KMS-11 (cell line): ENCODE measurements around the gene SH3BP4.

Experiments
- H2AFZ ChIP-seq: fragments of 200-600 bp; sonication (generic); 2 replicates; pipeline ENCODE4 v1.6.1; 2016; ENCODE audit warnings: antibody characterized with exemption, mixed run types, low read depth
- H3K27ac ChIP-seq: fragments of 200-600 bp; sonication (generic); 2 replicates; pipeline ENCODE4 v1.6.1; 2016; ENCODE audit warnings: mild to moderate bottlenecking, mixed run types
- H3K27me3 ChIP-seq: fragments of 200-600 bp; sonication (generic); 2 replicates; pipeline ENCODE4 v1.6.1; 2017; ENCODE audit warnings: mild to moderate bottlenecking, low read depth, mixed run types, moderate library complexity; ENCODE audit not compliant: insufficient read depth
- H3K36me3 ChIP-seq: fragments of 200-600 bp; sonication (generic); 2 replicates; pipeline ENCODE4 v1.6.1; 2017; ENCODE audit warnings: mild to moderate bottlenecking, mixed run types; ENCODE audit not compliant: insufficient read depth
- H3K4me1 ChIP-seq: fragments of 200-600 bp; sonication (generic); 2 replicates; pipeline ENCODE4 v1.6.1; 2016; ENCODE audit warnings: mild to moderate bottlenecking, low read depth, mixed run types; ENCODE audit not compliant: poor library complexity, severe bottlenecking
- H3K4me2 ChIP-seq: fragments of 200-600 bp; sonication (generic); 2 replicates; pipeline ENCODE4 v1.7.0; 2016; ENCODE audit warnings: mild to moderate bottlenecking, mixed run types
- H3K4me3 ChIP-seq: fragments of 200-600 bp; sonication (generic); IDR thresholded peaks from 2 replicates; pipeline ENCODE4 v1.6.1; 2017; ENCODE audit warnings: low read depth, low read length, mixed read lengths; ENCODE audit not compliant: insufficient read depth
- H3K79me2 ChIP-seq: fragments of 200-600 bp; sonication (generic); 2 replicates; pipeline ENCODE4 v1.6.1; 2016; ENCODE audit warnings: low read depth, mixed run types; ENCODE audit not compliant: insufficient read depth
- H3K9ac ChIP-seq: fragments of 200-600 bp; sonication (generic); 2 replicates; pipeline ENCODE4 v1.6.1; 2016; ENCODE audit warnings: mild to moderate bottlenecking, mixed run types
- H4K20me1 ChIP-seq: fragments of 200-600 bp; sonication (generic); 2 replicates; pipeline ENCODE4 v1.6.1; 2016; ENCODE audit warnings: mild to moderate bottlenecking, mixed run types; ENCODE audit not compliant: insufficient read depth
- CTCF ChIP-seq: fragments of 200-600 bp; sonication (generic); conservative IDR thresholded peaks from 2 replicates; pipeline ENCODE4 v1.6.1; 2017; ENCODE audit warnings: low read depth, mild to moderate bottlenecking, antibody characterized with exemption, low read length, moderate library complexity, mixed read lengths

Gene SH3BP4

GRCh38 chr2:234968631-234969305, 17.0 kb downstream of the SH3BP4 start:
- no peaks in the 10 kb centered on the region for H3K27me3 ChIP-seq
- H4K20me1 ChIP-seq = no peaks in the 10 kb centered on the region
- TF ChIP-seq CTCF = no peak
- H3K4me3 ChIP-seq = no peak overlapping the region
- no peak overlapping the region for H2AFZ ChIP-seq
- H3K4me2 ChIP-seq = no peak overlapping the region
- no peaks in the 10 kb centered on the region for H3K79me2 ChIP-seq
- no peak overlapping the region for H3K9ac ChIP-seq
- no peaks in the 10 kb centered on the region for H3K4me1 ChIP-seq
- H3K27ac ChIP-seq = no peak overlapping the region
- H3K36me3 ChIP-seq = no peaks in the 10 kb centered on the region

- H3K79me2 ChIP-seq = no peaks in the 10 kb centered on the region
- no peaks in the 10 kb centered on the region for H4K20me1 ChIP-seq
Measured at GRCh38 chr2:234969306-234970098, 17.7 kb downstream of the SH3BP4 start.

GRCh38 chr2:234970099-234970440, 18.3 kb downstream of the SH3BP4 start:
- H3K4me2 ChIP-seq = no peak overlapping the region
- no peak overlapping the region for H3K9ac ChIP-seq
- no peaks in the 10 kb centered on the region for H3K36me3 ChIP-seq
- no peaks in the 10 kb centered on the region for H4K20me1 ChIP-seq
- H3K27me3 ChIP-seq = no peaks in the 10 kb centered on the region
- no peak overlapping the region for H2AFZ ChIP-seq
- H3K27ac ChIP-seq = no peak overlapping the region
- no peaks in the 10 kb centered on the region for H3K4me1 ChIP-seq
- H3K79me2 ChIP-seq = no peaks in the 10 kb centered on the region
- no peak overlapping the region for H3K4me3 ChIP-seq
- TF ChIP-seq CTCF = no peak

More at GRCh38 chr2:234969306-234970098, 17.7 kb downstream of the SH3BP4 start:
- Histone ChIP-seq H2AFZ (no peak overlapping the region), H3K4me3 (no peak overlapping the region), H3K36me3 (no peaks in the 10 kb centered on the region), H3K27ac (no peak overlapping the region), H3K9ac (no peak overlapping the region), H3K4me2 (no peak overlapping the region), H3K27me3 (no peaks in the 10 kb centered on the region), H3K4me1 (no peaks in the 10 kb centered on the region)
- TF ChIP-seq CTCF = no peak

GRCh38 chr2:234970477-234970882, 18.7 kb downstream of the SH3BP4 start:
- Histone ChIP-seq H3K36me3 (no peaks in the 10 kb centered on the region), H3K79me2 (no peaks in the 10 kb centered on the region), H3K4me2 (no peak overlapping the region), H2AFZ (no peak overlapping the region), H3K4me3 (no peak overlapping the region), H3K4me1 (no peaks in the 10 kb centered on the region), H3K27me3 (no peaks in the 10 kb centered on the region), H4K20me1 (no peaks in the 10 kb centered on the region), H3K27ac (no peak overlapping the region), H3K9ac (no peak overlapping the region)
- no peak for TF ChIP-seq CTCF
